ENCODE data around the gene TMX2. TPM values are rescaled to one million over a fixed set of nuclear protein-coding genes. Genes with fewer than 3 reads are reported as not detected.

TMX2 gene
- total and polyA plus RNA-seq, 2 donors (not counting 3 experiments of a cell fraction or from before 2014, with no cell fraction given), result 52.7 to 67.7 TPM

- H3K9me1 ChIP-seq (replicated peaks; ENCODE audit: control insufficient read depth, extremely low read depth, insufficient read depth, low read length), result no peaks in the 10 kb centered on the region
- POLR2A ChIA-PET, result interaction anchor here (1.4 to 2.2 kb wide), 2 partner anchors 28 to 49 kb away, joined by 4 to 11 read pairs; no protein-coding TSS in a partner anchor
- no TSS peak for BruUV-seq (replicated peaks)
- DNase-seq (ENCODE audit: low read depth, low spot score), result no peak
- H3K27me3 ChIP-seq (ENCODE audit: control insufficient read depth in 2 of 2, insufficient read depth in 2 of 2, low read length in 2 of 2), result no peaks in the 10 kb centered on the region
- no peaks in the 10 kb centered on the region for H3K9me3 ChIP-seq (replicated peaks; ENCODE audit: control insufficient read depth, insufficient read depth, low read length)
- no peak overlapping the region for H3K27ac ChIP-seq (ENCODE audit: insufficient read depth, low read depth, low read length)
- no peaks in the 10 kb centered on the region for H3K79me2 ChIP-seq (ENCODE audit: control insufficient read depth, insufficient read depth, low read length)
- CTCF ChIA-PET, result interaction anchor here (0.6 to 7.7 kb wide), 34 partner anchors 9 to 817 kb away, joined by 3 to 325 read pairs (median 6); partner anchors contain the start of genes CTNND1 and SELENOH
- TF ChIP-seq EZH2 (IDR thresholded peaks at IDR 0.05; ENCODE audit: borderline replicate concordance, low read depth, low read length, severe bottlenecking) (no peak), MYC (IDR thresholded peaks at IDR 0.05; ENCODE audit: low read depth, low read length) (no peak), POLR2AphosphoS5 (IDR thresholded peaks at IDR 0.05; ENCODE audit: insufficient read depth, low read depth, low read length) (no peak), GATA2 (IDR thresholded peaks at IDR 0.05; ENCODE audit: insufficient read depth, insufficient read length, low read depth, low read length) (no peak), CTCF (IDR thresholded peaks at IDR 0.05; ENCODE audit: extremely low read depth in 1 of 2, insufficient read depth in 1 of 2, low read depth in 1 of 2, low read length in 2 of 2) (no peak), POLR2A (IDR thresholded peaks at IDR 0.05; ENCODE audit: low read depth, low read length) (no peak), FOS (IDR thresholded peaks at IDR 0.05; ENCODE audit: borderline replicate concordance, insufficient read depth, low read length) (no peak), MAX (IDR thresholded peaks at IDR 0.05; ENCODE audit: insufficient read depth, insufficient read length) (no peak), JUN (IDR thresholded peaks at IDR 0.05; ENCODE audit: borderline replicate concordance, insufficient read depth, insufficient read length, low read depth) (no peak)
- no peak overlapping the region for H3K4me2 ChIP-seq (ENCODE audit: insufficient read depth, low read length)
- H4K20me1 ChIP-seq (replicated peaks; ENCODE audit: control insufficient read depth, extremely low read depth, insufficient read depth, low read length), result no peaks in the 10 kb centered on the region
- intact Hi-C loops (cut with micrococcal nuclease), result loop anchor here (1.0 kb wide), 3 partner anchors 49 to 773 kb away; no protein-coding TSS in a partner anchor
- dilution Hi-C loops (cut with MboI; ENCODE audit: extremely low pct_ligation_motif_present, low sequenced_read_pairs), result no loop called here
- H3K4me3 ChIP-seq (replicated peaks in 1 of 3; ENCODE audit: insufficient read depth in 1 of 3, low read depth in 1 of 3, low read length in 3 of 3), result no peak overlapping the region
- no peaks in the 10 kb centered on the region for H3K4me1 ChIP-seq (ENCODE audit: control insufficient read depth, extremely low read depth, insufficient read depth, low read length)
- peaks cover 0 to 2% of the 10 kb centered on the region in 2 experiments for H3K36me3 ChIP-seq (ENCODE audit: control insufficient read depth in 2 of 2, extremely low read depth in 1 of 2, insufficient read depth in 2 of 2, low read length in 2 of 2)
- H2AFZ ChIP-seq (ENCODE audit: low read depth, low read length), result no peak overlapping the region
- H3K9ac ChIP-seq (replicated peaks; ENCODE audit: extremely low read depth, insufficient read depth, low read length), result no peak overlapping the region
- no peak for FAIRE-seq
These were observed 38.8 kb downstream of the TMX2 start for GRCh38 chr11:57751176-57751575.
